ENCODE results near the gene BHLHA9. TPM values are rescaled to one million over a fixed set of nuclear protein-coding genes. Genes with fewer than 3 reads are reported as not detected.
"Not testable (repeated sequence)": the region's sequence is repeated elsewhere in the genome, so short reads cannot be mapped to it uniquely, and the experiment has no call there.

BHLHA9 gene
- total RNA-seq, 3 donors from 2014 or later: not detected

DNA sequence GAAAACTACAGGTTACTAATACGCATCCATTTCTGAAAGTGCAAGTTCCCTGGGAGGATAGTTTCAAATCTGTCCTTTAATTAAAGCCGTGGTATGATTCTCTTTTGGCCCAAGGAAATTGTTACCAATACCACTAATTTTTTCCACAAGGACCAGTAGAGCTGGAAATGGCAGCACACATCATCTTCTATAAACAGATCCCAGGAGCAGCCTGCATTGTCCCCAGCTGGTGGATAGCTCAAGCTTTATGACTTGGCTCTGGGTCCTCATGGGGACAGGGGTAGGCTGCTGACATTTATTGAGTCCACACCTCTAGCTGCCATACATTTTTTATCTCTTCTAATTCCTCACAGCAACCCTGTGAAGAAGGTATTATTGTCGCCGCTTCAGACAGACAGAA, 35.8 kb upstream of the BHLHA9 start:
- Mint-ChIP-seq H3K4me3 (no peak overlapping the region), H3K36me3 (ENCODE audit: insufficient read depth) (no peaks in the 10 kb centered on the region), H3K27me3 (ENCODE audit: low read depth) (peaks cover 40% of the 10 kb centered on the region), H3K4me1 (ENCODE audit: low read depth) (peaks cover 14% of the 10 kb centered on the region), H3K9me3 (no peaks in the 10 kb centered on the region)
- DNase-seq: no peak
- ATAC-seq: no peak

DNA sequence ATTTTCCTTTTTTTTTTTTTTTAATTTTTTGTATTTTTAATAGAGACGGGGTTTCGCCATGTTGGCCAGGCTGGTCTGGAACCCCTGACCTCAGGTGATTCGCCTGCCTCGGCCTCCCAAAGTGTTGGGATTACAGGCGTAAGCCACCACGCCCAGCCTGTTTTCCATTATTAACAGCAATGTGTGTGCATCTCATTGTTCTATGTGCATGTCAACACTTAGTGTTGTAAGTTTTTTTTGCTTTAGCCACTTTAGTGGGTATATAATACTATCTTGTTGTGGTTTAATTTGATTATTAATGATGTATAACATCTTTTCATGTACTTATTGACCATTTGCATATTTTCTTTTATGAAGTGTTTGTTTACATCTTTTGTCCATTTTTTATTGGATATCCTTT, 32.8 kb upstream of the BHLHA9 start:
- Mint-ChIP-seq H3K4me1 (ENCODE audit: low read depth) (peaks cover 18% of the 10 kb centered on the region), H3K4me3 (no peak overlapping the region), H3K36me3 (ENCODE audit: insufficient read depth) (no peaks in the 10 kb centered on the region), H3K9me3 (no peaks in the 10 kb centered on the region), H3K27me3 (ENCODE audit: low read depth) (peaks cover 35% of the 10 kb centered on the region)
- ATAC-seq (no peak), DNase-seq (no peak)

DNA sequence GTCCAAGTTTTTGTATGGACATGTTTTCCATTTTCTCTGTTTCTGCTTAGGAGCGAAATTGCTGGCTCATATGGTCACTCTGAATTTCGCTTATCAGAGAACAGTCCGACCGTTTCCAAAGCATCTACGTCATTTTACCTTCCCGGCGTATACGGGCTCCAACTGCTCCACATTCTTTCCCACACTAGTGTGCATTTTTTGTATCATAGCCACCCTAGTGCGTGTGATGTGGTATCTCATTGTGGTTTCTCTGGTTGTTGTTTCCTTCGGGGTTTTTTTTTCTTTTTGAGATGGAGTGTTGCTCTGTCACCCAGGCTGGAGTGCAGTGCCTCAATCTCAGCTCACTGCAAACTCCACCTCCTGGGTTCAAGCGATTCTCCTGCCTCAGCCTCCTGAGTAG, 31.0 kb upstream of the BHLHA9 start:
- Mint-ChIP-seq H3K36me3 (ENCODE audit: insufficient read depth) (no peaks in the 10 kb centered on the region), H3K4me3 (no peak overlapping the region), H3K27me3 (ENCODE audit: low read depth) (peaks cover 28% of the 10 kb centered on the region), H3K9me3 (no peaks in the 10 kb centered on the region), H3K4me1 (ENCODE audit: low read depth) (peaks cover 18% of the 10 kb centered on the region)
- ATAC-seq (peak in 1 of 2 donors; percentile 28), DNase-seq (no peak)

DNA sequence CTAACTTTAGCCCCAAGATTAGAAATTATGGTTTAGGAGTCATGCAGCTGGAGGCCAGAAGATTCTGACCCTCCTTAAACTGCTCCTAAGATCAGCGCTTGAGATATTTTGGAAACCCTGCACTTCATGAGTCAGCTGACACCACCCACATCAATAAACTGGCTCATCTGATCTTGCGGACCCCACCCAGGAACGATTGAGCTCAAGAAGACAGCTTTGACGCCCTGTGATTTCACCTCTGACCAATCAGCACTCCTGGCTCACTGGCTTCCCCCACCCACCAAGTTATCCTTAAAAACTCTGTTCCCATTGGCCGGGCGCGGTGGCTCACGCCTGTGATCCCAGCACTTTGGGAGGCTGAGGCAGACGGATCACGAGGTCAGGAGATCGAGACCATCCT, 29.8 kb upstream of the BHLHA9 start:
- H3K36me3 Mint-ChIP-seq (ENCODE audit: insufficient read depth); H3K4me3 Mint-ChIP-seq; DNase-seq; ATAC-seq; H3K9me3 Mint-ChIP-seq: not testable (repeated sequence)
- Mint-ChIP-seq H3K27me3 (ENCODE audit: low read depth) (peaks cover 24% of the 10 kb centered on the region), H3K4me1 (ENCODE audit: low read depth) (peaks cover 18% of the 10 kb centered on the region)

DNA sequence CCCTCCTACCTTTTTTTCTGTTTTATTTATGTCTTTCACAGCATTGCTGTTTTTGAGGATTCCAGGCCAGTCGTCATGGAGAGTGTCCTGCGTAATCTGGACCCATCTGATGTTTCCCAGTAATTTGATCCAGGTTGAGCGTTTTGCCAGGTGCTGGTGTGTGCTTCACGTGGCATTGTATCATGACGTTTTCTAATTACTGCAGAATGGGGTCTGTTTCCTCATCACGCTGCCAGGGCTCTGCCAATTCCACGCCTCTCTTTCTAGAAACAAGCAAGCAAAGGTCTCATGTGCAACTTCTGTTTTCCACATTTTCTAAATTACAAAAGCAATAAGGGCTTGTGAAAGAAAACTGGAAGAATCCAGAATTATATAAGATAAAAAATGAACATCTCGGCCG, 28.3 kb upstream of the BHLHA9 start:
- no peak for DNase-seq
- Mint-ChIP-seq H3K36me3 (ENCODE audit: insufficient read depth) (no peaks in the 10 kb centered on the region), H3K9me3 (no peaks in the 10 kb centered on the region), H3K27me3 (ENCODE audit: low read depth) (peaks cover 24% of the 10 kb centered on the region), H3K4me1 (ENCODE audit: low read depth) (peaks cover 18% of the 10 kb centered on the region), H3K4me3 (no peak overlapping the region)
- ATAC-seq: no peak

DNA sequence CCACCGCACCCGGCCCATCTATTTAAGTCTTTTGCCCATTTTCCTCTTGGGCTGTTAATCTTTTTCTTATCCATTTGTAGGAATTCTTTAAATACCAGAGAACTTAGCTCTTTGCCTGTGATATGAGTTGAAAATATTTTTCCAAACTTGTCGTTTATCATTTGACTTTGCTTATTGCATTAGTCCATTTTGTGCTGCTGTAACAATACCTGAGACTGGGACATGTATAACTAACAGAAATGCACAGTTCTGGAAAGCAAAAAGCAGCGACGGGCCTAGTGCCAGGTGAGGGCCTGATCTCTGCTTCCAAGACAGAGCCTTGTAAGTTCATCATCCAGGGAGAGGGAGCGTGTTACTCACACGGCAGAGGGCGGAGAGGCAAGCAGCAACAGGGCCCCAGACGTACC, 25.6 kb upstream of the BHLHA9 start:
- Mint-ChIP-seq H3K36me3 (ENCODE audit: insufficient read depth) (no peaks in the 10 kb centered on the region), H3K4me3 (no peak overlapping the region), H3K27me3 (ENCODE audit: low read depth) (peaks cover 18% of the 10 kb centered on the region), H3K4me1 (ENCODE audit: low read depth) (peaks cover 12% of the 10 kb centered on the region), H3K9me3 (no peaks in the 10 kb centered on the region)
- no peak for ATAC-seq
- no peak for DNase-seq

DNA sequence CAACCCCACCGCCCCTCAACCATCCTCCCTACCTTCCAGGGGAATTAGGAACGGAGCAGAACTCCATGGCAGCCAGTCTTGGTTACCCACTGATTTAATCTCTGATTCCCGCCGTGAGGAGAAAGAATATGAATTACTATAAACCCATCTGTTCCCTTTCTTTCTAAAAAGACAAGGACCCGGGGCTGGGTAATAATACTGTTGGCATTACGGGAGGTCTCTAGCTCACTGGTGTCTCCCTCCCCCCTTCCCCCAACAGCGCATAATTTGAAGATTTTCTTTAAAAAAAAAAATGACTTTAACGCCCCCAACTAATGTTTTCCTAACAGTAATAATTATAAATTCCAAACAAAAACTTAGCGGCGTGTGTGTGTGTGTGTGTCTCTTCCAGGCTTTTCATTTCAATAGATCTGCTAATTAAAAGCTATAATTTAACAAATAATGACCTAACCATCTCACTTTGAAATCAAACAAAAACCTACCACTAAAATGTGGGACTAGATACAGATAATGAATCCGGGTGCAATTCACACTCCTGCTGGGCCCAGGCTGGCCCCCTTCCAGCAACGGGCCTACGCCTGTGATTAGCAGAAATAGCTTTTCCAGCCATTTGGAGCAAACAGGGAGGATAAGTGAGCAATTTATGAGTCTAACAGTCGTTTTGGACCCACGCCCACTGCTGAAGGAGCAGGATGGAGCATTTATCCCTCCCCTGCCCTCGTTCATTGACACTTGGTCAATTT, 18.2 kb upstream of the BHLHA9 start:
- no peak for DNase-seq
- Mint-ChIP-seq H3K9me3 (no peaks in the 10 kb centered on the region), H3K4me3 (no peak overlapping the region), H3K27me3 (ENCODE audit: low read depth) (peaks cover 18% of the 10 kb centered on the region), H3K36me3 (ENCODE audit: insufficient read depth) (no peaks in the 10 kb centered on the region), H3K4me1 (ENCODE audit: low read depth) (peaks cover 9% of the 10 kb centered on the region)
- no peak for ATAC-seq

DNA sequence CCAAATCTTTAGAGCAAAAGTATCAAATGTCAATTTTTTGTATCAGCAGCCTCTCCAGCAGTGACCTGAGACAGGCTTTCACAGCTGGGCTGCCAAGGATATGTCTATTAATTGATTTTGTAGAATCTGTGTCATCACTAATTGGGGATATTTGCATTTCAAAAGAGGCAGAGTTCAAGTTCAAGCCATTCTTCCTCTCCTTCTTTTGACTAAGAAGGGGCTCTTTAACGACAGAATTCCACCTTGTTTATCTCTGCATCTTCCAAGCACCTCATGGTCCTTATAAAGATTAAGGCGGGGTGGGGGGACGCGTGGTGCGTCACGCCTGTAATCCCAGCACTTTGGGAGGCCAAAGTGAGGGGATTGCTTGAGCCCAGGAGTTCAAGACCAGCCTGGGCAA, 15.2 kb upstream of the BHLHA9 start:
- no peak for DNase-seq
- no peaks in the 10 kb centered on the region for H3K9me3 Mint-ChIP-seq
- H3K4me1 Mint-ChIP-seq (ENCODE audit: low read depth): peaks cover 21% of the 10 kb centered on the region
- no peaks in the 10 kb centered on the region for H3K36me3 Mint-ChIP-seq (ENCODE audit: insufficient read depth)
- no peak for ATAC-seq
- no peak overlapping the region for H3K4me3 Mint-ChIP-seq
- H3K27me3 Mint-ChIP-seq (ENCODE audit: low read depth): peaks cover 28% of the 10 kb centered on the region

DNA sequence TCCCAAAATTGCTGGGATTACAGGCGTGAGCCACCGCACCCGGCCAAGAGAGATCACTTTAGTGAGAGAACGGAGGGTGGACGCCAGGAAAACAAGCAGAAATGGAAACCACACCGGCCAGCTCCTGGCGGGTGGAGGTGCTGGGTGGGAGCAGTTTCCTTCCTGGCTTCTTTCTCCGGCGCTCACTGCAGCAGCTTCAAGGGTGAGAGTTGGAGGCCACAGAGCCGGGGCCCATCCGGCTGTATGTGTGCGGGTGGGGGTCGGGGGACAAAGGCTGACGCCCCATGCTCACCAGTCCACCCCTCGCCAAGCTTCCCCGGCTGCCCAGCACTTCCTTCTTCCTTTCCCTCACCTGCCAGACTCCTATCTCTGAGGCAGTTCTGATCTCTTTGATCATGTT, 13.5 kb upstream of the BHLHA9 start:
- Mint-ChIP-seq H3K9me3 (no peaks in the 10 kb centered on the region), H3K27me3 (ENCODE audit: low read depth) (peaks cover 28% of the 10 kb centered on the region), H3K4me3 (no peak overlapping the region), H3K36me3 (ENCODE audit: insufficient read depth) (no peaks in the 10 kb centered on the region), H3K4me1 (ENCODE audit: low read depth) (peaks cover 23% of the 10 kb centered on the region)
- DNase-seq (no peak), ATAC-seq (no peak)

DNA sequence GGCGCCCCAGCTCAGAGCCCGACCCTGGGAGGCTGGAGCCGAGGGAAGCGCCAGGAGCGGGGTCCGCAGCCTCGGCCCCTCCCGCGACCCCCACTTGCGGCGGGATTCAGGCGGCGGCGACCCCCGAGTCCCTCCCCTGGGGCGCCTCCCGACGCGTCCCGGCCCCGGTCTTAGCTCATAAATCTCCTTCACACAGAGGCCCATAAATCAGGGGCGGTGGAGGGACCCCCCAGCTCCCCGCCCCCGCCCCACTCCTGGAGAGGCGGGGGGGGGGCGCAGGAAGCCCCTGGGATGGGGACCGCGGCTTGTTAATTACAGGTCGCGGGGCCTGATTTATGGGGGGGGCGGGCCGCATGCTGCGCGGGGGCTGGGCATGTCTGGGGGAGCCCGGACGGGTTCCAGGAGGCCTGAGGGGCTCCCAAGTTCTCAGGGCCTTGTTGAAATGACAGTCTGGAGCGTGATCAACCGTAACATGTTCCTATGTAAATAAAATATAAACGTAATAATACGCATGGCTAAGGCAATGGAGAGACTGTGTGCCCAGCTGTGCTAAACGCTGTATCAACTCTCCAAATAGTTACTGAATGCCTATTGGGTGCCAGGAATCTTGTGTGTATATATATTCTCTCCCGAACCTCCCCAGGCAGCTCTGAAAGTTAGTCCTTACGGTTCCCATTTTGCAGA, 10.0 kb upstream of the BHLHA9 start:
- H3K27me3 Mint-ChIP-seq (ENCODE audit: low read depth): peaks cover 20% of the 10 kb centered on the region
- H3K4me1 Mint-ChIP-seq (ENCODE audit: low read depth): peaks cover 21% of the 10 kb centered on the region
- ATAC-seq (no peak), DNase-seq (no peak)
- H3K36me3 Mint-ChIP-seq (ENCODE audit: insufficient read depth): no peaks in the 10 kb centered on the region
- H3K4me3 Mint-ChIP-seq: peak overlapping the region; percentile 20
- no peaks in the 10 kb centered on the region for H3K9me3 Mint-ChIP-seq

DNA sequence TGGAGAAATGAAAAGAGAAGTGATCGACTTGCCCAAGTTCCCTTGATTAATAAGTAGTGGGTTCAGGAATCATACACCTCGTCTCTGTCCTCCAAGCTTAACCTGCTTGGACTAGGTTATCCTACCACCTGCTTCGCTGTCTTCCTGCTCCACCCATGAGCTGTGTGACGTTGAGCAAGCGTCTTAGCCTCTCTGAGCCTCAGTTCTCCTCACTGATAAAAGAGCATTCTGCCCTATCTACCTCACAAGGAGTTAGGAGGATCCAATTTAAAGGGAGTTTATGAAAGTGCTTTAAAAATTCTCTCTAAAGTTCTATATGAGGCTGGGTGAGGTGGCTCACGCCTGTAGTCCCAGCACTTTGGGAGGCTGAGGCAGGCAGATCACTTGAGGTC, 9.5 kb upstream of the BHLHA9 start:
- Mint-ChIP-seq H3K27me3 (ENCODE audit: low read depth) (peaks cover 15% of the 10 kb centered on the region), H3K9me3 (no peaks in the 10 kb centered on the region), H3K36me3 (ENCODE audit: insufficient read depth) (no peaks in the 10 kb centered on the region), H3K4me3 (peak overlapping the region; percentile 20), H3K4me1 (ENCODE audit: low read depth) (peaks cover 21% of the 10 kb centered on the region)
- no peak for DNase-seq
- no peak for ATAC-seq

DNA sequence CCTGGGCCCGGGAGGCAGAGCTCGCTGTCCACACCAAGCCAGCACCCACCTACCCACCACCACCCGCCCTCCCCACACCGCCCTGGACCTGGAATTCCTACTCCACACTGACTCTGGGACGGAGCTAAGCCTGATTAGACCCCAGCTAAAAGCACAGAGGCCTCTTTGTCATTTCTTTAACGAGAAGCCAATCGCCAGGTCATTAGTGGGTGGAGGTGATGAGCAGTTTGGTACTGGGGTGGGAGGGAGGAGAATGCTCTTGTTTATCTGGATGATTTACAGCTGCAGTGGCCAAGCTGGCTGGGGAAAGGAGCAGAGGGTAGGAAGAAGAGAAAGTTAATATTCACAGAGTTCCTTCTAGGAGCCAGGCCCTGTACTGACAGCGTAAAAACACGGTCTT, 6.0 kb upstream of the BHLHA9 start:
- peaks cover 18% of the 10 kb centered on the region for H3K4me1 Mint-ChIP-seq (ENCODE audit: low read depth)
- H3K4me3 Mint-ChIP-seq: no peak overlapping the region
- ATAC-seq (no peak), DNase-seq (no peak)
- no peaks in the 10 kb centered on the region for H3K9me3 Mint-ChIP-seq
- peaks cover 8% of the 10 kb centered on the region for H3K27me3 Mint-ChIP-seq (ENCODE audit: low read depth)
- no peaks in the 10 kb centered on the region for H3K36me3 Mint-ChIP-seq (ENCODE audit: insufficient read depth)

DNA sequence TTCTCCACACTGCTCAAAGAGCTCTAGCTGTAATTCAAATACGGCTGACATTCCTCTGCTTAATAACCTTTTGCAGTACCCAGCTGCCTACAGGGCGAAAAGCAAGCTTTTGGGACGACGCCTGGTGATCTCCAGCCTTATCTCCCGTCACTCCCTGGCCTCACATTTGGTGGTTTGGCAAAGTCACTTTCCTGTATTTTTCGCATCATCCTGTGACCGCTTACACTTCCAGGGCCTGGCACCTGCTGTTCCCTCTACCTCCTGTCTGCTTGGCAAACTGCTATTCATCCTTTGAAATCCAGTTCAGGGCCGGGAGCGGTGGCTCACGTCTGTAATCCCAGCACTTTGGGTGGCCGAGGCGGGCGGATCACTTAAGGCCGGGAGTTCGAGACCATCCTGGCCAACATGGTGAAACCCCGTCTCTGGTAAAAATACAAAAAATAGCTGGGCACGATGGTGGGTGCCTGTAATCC, 2.7 kb upstream of the BHLHA9 start:
- Mint-ChIP-seq H3K9me3 (no peaks in the 10 kb centered on the region), H3K4me1 (ENCODE audit: low read depth) (peaks cover 13% of the 10 kb centered on the region), H3K27me3 (ENCODE audit: low read depth) (peaks cover 22% of the 10 kb centered on the region), H3K4me3 (peak overlapping the region; percentile 79), H3K36me3 (ENCODE audit: insufficient read depth) (no peaks in the 10 kb centered on the region)
- DNase-seq: no peak
- ATAC-seq: peak in 1 of 2 donors; percentile 16

DNA sequence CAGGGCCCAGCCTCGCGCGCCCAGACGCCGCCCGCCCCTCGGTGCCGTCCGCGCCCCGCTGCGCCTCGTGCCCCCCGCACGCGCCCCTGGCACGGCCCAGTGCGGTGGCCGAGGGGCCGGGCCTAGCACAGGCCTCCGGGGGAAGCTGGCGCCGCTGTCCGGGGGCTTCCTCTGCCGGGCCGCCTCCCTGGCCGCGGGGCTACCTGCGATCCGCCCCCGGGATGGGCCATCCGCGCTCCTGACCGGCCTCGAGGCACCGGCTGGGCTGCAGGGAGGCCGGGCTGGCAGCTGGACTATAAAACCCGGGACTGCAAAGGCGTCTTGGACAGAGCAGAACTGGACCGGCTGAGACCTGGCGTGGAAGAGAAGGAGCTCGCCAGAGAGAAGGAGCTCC, 783 bp downstream of the BHLHA9 start:
- peaks cover 13% of the 10 kb centered on the region for H3K4me1 Mint-ChIP-seq (ENCODE audit: low read depth)
- no peaks in the 10 kb centered on the region for H3K9me3 Mint-ChIP-seq
- DNase-seq: no peak
- no peak overlapping the region for H3K4me3 Mint-ChIP-seq
- no peaks in the 10 kb centered on the region for H3K36me3 Mint-ChIP-seq (ENCODE audit: insufficient read depth)
- peaks cover 31% of the 10 kb centered on the region for H3K27me3 Mint-ChIP-seq (ENCODE audit: low read depth)
- ATAC-seq: no peak

DNA sequence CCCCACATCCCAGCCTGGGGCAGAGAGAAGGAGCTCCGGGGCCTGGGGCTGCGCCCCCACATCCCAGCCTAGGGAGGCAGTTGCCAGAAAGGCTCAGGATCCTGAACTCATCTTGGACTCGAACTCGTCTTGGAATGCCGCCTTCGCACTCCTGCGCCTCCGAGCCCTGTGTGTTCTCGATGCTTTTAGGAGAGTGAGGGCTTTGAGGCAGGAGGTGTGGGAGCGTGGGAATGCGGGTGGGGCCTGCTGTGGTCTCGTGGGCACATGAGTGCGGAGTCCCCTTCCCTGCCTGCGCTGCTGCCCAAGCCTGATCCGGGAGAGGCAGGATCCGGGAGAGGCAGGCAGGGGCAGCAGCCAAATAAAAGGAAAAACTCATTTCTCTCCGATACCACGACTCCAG, 1.2 kb downstream of the BHLHA9 start:
- Mint-ChIP-seq H3K4me1 (ENCODE audit: low read depth) (peaks cover 15% of the 10 kb centered on the region), H3K36me3 (ENCODE audit: insufficient read depth) (no peaks in the 10 kb centered on the region), H3K9me3 (no peaks in the 10 kb centered on the region), H3K27me3 (ENCODE audit: low read depth) (peaks cover 35% of the 10 kb centered on the region), H3K4me3 (no peak overlapping the region)
- ATAC-seq (no peak), DNase-seq (no peak)

All from activated T-cell treated with anti-CD3 and anti-CD28 coated beads, Interleukin-2, amount 50 U/mL, for 4 hours (primary cell).